Upper lobe of left lung (tissue), 4 donors: Measurements from ENCODE around the gene GPX5.

Source experiments
- CTCF ChIP-seq, 6 experiments: fragments of 450-650 bp in 4 of 6; fragments of 200-600 bp in 2 of 6; sonication (generic) in 2 of 6; IDR thresholded peaks; one replicate each; pipeline ENCODE4 v1.5.1; 2016 to 2019; ENCODE audit warnings: antibody characterized with exemption in 6 of 6
- EP300 ChIP-seq, 4 donors: sonication (generic); formaldehyde crosslinking; IDR thresholded peaks; one replicate each; pipeline ENCODE4 v1.5.1; 2017; ENCODE audit warnings: antibody characterized with exemption in 4 of 4, control low read depth in 2 of 4
- POLR2A ChIP-seq, 4 donors: fragments of 450-650 bp; IDR thresholded peaks; one replicate each; pipeline ENCODE4 v1.5.1; 2016 to 2017; ENCODE audit warnings: antibody characterized with exemption in 4 of 4, mild to moderate bottlenecking in 2 of 4
- POLR2AphosphoS5 ChIP-seq, 2 donors: sonication (generic); formaldehyde crosslinking; IDR thresholded peaks; one replicate each; pipeline ENCODE4 v1.5.1; 2017; ENCODE audit warnings: antibody characterized with exemption in 2 of 2

DNA sequence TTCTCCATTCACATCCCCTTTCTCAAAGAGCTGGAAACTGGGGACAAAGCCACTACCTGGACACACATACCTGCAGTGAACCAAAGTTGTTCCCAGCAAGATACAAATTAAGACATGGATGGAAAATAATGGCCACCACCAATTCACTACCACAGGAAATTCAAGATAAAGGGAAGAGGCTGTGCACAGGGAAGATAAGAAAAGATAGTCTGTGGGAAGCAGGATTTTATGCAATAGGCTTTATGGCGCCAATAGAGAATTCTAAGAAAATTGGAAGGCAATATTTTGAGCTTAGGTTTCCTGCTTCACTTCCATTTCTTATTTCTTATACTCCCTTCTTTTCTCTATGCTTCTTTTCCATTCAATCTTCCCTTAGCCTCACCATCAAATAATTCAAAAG is 19.9 kb upstream of the GPX5 start:
- TF ChIP-seq CTCF (IDR thresholded peaks at IDR 0.05) (no peak), POLR2AphosphoS5 (IDR thresholded peaks at IDR 0.05) (no peak), POLR2A (IDR thresholded peaks at IDR 0.05) (no peak), EP300 (IDR thresholded peaks at IDR 0.05) (no peak)
